Keratinocyte (primary cell): ENCODE measurements around the gene SUN2.

ENCODE experiments used
- CTCF ChIP-seq, 3 experiments: IDR thresholded peaks in 1 of 3; conservative IDR thresholded peaks in 1 of 3; optimal IDR thresholded peaks in 1 of 3; 2 replicates in 2 of 3; 3 replicates in 1 of 3; pipeline versions ENCODE3 to v1.5.1; 2011; ENCODE audit warnings: low read length in 3 of 3, mild to moderate bottlenecking in 3 of 3, moderate library complexity in 2 of 3, control low read depth in 1 of 3, inconsistent platforms in 1 of 3; ENCODE audit not compliant: insufficient read depth in 2 of 3; ENCODE audit errors: extremely low read depth in 1 of 3
- EZH2 ChIP-seq: IDR thresholded peaks from one replicate; pipeline ENCODE4 v1.6.1; 2012; ENCODE audit warnings: inconsistent platforms, mild to moderate bottlenecking, low read length, moderate library complexity

GRCh38 chr22:38730411-38730871 is 25.4 kb downstream of the SUN2 start:
- TF ChIP-seq CTCF (optimal IDR thresholded peaks at IDR 0.05 in 1 of 3, IDR thresholded peaks at IDR 0.05 in 1 of 3, conservative IDR thresholded peaks at IDR 0.05 in 1 of 3; ENCODE audit: extremely low read depth in 1 of 3, insufficient read depth in 2 of 3, low read length in 3 of 3) (no peak), EZH2 (no peak)
